ENCODE data around the gene BTRC. TPM values are rescaled to one million over a fixed set of nuclear protein-coding genes. Genes with fewer than 3 reads are reported as not detected.

BTRC gene
- total RNA-seq, 3 donors from 2014 or later = 12.4 to 19.5 (median 16.0) TPM

- TF ChIP-seq, protein P1, sequence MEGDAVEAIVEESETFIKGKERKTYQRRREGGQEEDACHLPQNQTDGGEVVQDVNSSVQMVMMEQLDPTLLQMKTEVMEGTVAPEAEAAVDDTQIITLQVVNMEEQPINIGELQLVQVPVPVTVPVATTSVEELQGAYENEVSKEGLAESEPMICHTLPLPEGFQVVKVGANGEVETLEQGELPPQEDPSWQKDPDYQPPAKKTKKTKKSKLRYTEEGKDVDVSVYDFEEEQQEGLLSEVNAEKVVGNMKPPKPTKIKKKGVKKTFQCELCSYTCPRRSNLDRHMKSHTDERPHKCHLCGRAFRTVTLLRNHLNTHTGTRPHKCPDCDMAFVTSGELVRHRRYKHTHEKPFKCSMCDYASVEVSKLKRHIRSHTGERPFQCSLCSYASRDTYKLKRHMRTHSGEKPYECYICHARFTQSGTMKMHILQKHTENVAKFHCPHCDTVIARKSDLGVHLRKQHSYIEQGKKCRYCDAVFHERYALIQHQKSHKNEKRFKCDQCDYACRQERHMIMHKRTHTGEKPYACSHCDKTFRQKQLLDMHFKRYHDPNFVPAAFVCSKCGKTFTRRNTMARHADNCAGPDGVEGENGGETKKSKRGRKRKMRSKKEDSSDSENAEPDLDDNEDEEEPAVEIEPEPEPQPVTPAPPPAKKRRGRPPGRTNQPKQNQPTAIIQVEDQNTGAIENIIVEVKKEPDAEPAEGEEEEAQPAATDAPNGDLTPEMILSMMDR (IDR thresholded peaks at IDR 0.05) = no peak
- Histone ChIP-seq H3K9me3 (no peaks in the 10 kb centered on the region), H3K4me3 (no peak overlapping the region), H3K36me3 (ENCODE audit: low read depth) (no peaks in the 10 kb centered on the region), H3K4me1 (ENCODE audit: low read depth) (peaks cover 2% of the 10 kb centered on the region)
- no peak for ATAC-seq
- no peak for DNase-seq
- intact Hi-C loops (cut with DNase I, micrococcal nuclease) = loop anchor here in 1 of 2 donors (10.0 kb wide), 1 partner anchor 291 kb away; no protein-coding TSS in a partner anchor
Observed at GRCh38 chr10:101565370-101565900, 211.5 kb downstream of the BTRC start.

GRCh38 chr10:101565936-101566332 lies 212.0 kb downstream of the BTRC start:
- TF ChIP-seq, protein P1 (IDR thresholded peaks at IDR 0.05) = no peak
- ATAC-seq (no peak), DNase-seq (no peak)
- H3K36me3 ChIP-seq (ENCODE audit: low read depth) = no peaks in the 10 kb centered on the region
- no peak overlapping the region for H3K4me3 ChIP-seq
- intact Hi-C loops (cut with DNase I, micrococcal nuclease) = loop anchor here in 1 of 2 donors (10.0 kb wide), 1 partner anchor 291 kb away; no protein-coding TSS in a partner anchor
- peaks cover 7% of the 10 kb centered on the region for H3K4me1 ChIP-seq (ENCODE audit: low read depth)
- H3K9me3 ChIP-seq = no peaks in the 10 kb centered on the region

DNA sequence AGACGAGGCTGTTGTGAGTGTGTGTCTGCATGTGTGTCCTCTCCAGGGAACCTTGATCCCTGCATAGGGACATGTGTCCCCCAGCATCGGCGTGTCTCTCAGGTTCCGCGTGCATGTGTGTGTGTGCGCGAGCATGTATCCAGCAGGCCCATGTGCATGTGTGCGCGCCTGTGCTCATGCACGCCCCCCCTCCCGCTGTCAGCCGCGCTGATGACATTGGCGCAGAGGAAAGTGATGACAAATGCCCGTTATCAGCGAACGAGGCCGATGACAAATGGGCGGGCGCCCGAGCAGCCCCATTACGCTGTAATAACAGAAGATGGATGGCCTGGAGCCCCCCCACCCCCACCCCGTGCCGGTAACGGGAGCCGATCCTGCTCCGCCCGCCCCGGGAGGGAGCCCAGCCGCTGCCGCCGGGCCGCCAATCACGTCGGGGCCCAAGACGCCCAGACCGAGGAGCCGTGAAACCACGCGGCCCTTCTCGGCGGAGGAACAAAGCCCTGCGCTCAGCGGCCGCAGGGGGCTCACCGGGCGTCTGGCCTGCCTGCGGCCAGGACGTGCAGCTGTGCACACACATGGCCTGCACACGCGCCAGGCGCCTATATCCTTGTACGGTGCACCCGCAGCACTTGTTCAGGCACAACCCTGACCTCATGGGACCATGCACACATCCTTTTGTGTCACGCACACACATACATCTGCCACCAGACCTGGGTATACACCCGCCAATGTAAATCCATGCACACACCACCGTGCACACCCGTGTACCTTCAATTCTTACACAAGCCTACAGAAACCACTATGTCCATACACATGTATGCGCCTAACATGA lies 212.6 kb downstream of the BTRC start:
- DNase-seq = no peak
- Histone ChIP-seq H3K36me3 (ENCODE audit: low read depth) (no peaks in the 10 kb centered on the region), H3K9me3 (no peaks in the 10 kb centered on the region), H3K4me3 (no peak overlapping the region), H3K4me1 (ENCODE audit: low read depth) (peaks cover 7% of the 10 kb centered on the region)
- ATAC-seq = peak; percentile 1
- intact Hi-C loops (cut with DNase I, micrococcal nuclease) = loop anchor here in 1 of 2 donors (10.0 kb wide), 1 partner anchor 292 kb away; no protein-coding TSS in a partner anchor
- TF ChIP-seq, protein P1 (IDR thresholded peaks at IDR 0.05) = no peak

- Histone ChIP-seq H3K4me3 (no peak overlapping the region), H3K9me3 (no peaks in the 10 kb centered on the region), H3K4me1 (ENCODE audit: low read depth) (peaks cover 7% of the 10 kb centered on the region), H3K36me3 (ENCODE audit: low read depth) (no peaks in the 10 kb centered on the region)
- no peak for DNase-seq
- TF ChIP-seq, protein P1 (IDR thresholded peaks at IDR 0.05) = no peak
- intact Hi-C loops (cut with DNase I, micrococcal nuclease) = loop anchor here in 1 of 2 donors (10.0 kb wide), 1 partner anchor 293 kb away; no protein-coding TSS in a partner anchor
- ATAC-seq = no peak
Observed at GRCh38 chr10:101567165-101568006, 213.4 kb downstream of the BTRC start.

DNA sequence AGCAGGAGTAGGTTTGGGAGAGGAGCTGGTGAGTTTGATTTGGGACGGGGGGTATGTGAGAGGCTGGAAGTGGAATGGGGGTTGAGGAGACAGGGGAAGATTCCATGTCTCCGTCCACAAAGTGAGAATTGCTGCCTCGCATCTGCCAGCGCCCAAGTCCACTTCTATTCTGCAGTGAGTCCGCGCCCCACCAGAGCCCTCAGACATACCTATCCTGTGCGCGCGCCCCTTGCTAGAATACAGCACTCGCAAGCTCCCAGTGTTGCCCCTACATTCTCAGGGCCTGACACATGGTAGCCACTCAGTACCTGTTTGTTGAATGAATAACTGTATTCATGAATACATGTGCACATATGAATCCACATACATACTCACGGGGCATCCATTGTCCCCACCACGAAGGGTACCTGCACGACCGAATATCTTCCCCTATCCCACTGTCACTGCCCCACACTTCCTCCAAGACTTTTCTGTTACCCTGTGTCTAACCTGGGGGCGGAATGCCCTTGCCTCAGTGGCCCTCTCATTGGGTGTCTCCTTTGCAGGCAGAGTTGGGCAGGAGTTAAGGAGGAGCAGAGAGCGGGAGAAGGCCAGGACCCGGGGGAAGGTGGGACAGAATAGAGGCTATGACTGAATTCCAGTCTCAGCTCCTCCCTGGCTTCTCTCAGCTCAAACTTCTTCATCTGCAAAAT lies 214.2 kb downstream of the BTRC start:
- no peak for ATAC-seq
- no peak for DNase-seq
- Histone ChIP-seq H3K4me3 (no peak overlapping the region), H3K9me3 (peaks cover 6% of the 10 kb centered on the region), H3K4me1 (ENCODE audit: low read depth) (peaks cover 7% of the 10 kb centered on the region), H3K36me3 (ENCODE audit: low read depth) (no peaks in the 10 kb centered on the region)
- intact Hi-C loops (cut with DNase I, micrococcal nuclease) = loop anchor here in 1 of 2 donors (10.0 kb wide), 1 partner anchor 293 kb away; no protein-coding TSS in a partner anchor
- TF ChIP-seq, protein P1 (IDR thresholded peaks at IDR 0.05) = no peak
